GM12878 (cell line): Measurements from ENCODE around the gene HAUS1. TPM values are rescaled to one million over a fixed set of nuclear protein-coding genes. Genes with fewer than 3 reads are reported as not detected.

Experiments
- BHLHE40 ChIP-seq, 2 experiments: fragments of 450-650 bp in 1 of 2; IDR thresholded peaks; 2 replicates each; pipeline ENCODE4 v1.6.1; 2011 to 2017; ENCODE audit warnings: low read depth in 2 of 2, borderline replicate concordance in 1 of 2, improper control_type of control experiment in 1 of 2, low read length in 1 of 2, mild to moderate bottlenecking in 1 of 2
- E2F4 ChIP-seq: IDR thresholded peaks from 2 replicates; pipeline ENCODE4 v1.6.1; 2012; ENCODE audit warnings: low read depth, low read length, improper control_type of control experiment
- EGR1 ChIP-seq, 2 experiments: IDR thresholded peaks; 1 replicate in 1 of 2; 2 replicates in 1 of 2; pipeline ENCODE4 v1.6.1; 2011 to 2012; ENCODE audit warnings: low read depth in 2 of 2, low read length in 2 of 2, borderline replicate concordance in 1 of 2, mild to moderate bottlenecking in 1 of 2, moderate library complexity in 1 of 2
- FOXK2 ChIP-seq: fragments of 450-650 bp; IDR thresholded peaks from 2 replicates; pipeline ENCODE4 v1.6.1; 2017; ENCODE audit warnings: mild to moderate bottlenecking, moderate library complexity
- GATAD2B ChIP-seq: fragments of 450-650 bp; conservative IDR thresholded peaks from 2 replicates; pipeline ENCODE4 v1.6.1; 2017; ENCODE audit warnings: low read depth, mild to moderate bottlenecking, moderate library complexity
- HDAC2 ChIP-seq: fragments of 200-600 bp; sonication (generic); IDR thresholded peaks from 2 replicates; pipeline ENCODE4 v1.6.1; 2017
- HSF1 ChIP-seq: fragments of 150-350 bp; IDR thresholded peaks from 2 replicates; pipeline ENCODE4 v1.6.1; 2014; ENCODE audit warnings: mild to moderate bottlenecking, low read depth, low read length
- IKZF2 ChIP-seq, 2 experiments: fragments of 450-650 bp; IDR thresholded peaks; 2 replicates each; pipeline ENCODE4 v1.6.1; 2017; ENCODE audit warnings: mild to moderate bottlenecking in 2 of 2, moderate library complexity in 2 of 2
- KLF5 ChIP-seq: fragments of 450-650 bp; IDR thresholded peaks from 2 replicates; pipeline ENCODE4 v1.6.1; 2014; ENCODE audit warnings: mild to moderate bottlenecking; ENCODE audit not compliant: partially characterized antibody
- MXI1 ChIP-seq: fragments of 150-350 bp; IDR thresholded peaks from 2 replicates; pipeline ENCODE4 v1.6.1; 2011; ENCODE audit warnings: low read depth, mild to moderate bottlenecking, inconsistent platforms, low read length, improper control_type of control experiment
- NFYA ChIP-seq: IDR thresholded peaks from 2 replicates; pipeline ENCODE4 v1.6.1; 2011; ENCODE audit warnings: low read depth, mild to moderate bottlenecking, low read length, improper control_type of control experiment, borderline replicate concordance
- NKRF ChIP-seq: fragments of 450-650 bp; conservative IDR thresholded peaks from 2 replicates; pipeline ENCODE4 v1.6.1; 2017; ENCODE audit warnings: mild to moderate bottlenecking, moderate library complexity
- NR2F1 ChIP-seq: fragments of 450-650 bp; conservative IDR thresholded peaks from 2 replicates; pipeline ENCODE4 v1.6.1; 2017; ENCODE audit warnings: mild to moderate bottlenecking
- PML ChIP-seq: IDR thresholded peaks from 2 replicates; pipeline ENCODE4 v1.6.1; 2012; ENCODE audit warnings: low read length, inconsistent platforms
- POLR2AphosphoS5 ChIP-seq: IDR thresholded peaks from 2 replicates; pipeline ENCODE4 v1.6.1; 2011; ENCODE audit warnings: mild to moderate bottlenecking, low read length, inconsistent platforms
- RELA ChIP-seq: fragments of 450-650 bp; IDR thresholded peaks from 2 replicates; pipeline ENCODE4 v1.8.0; 2014; ENCODE audit warnings: borderline replicate concordance; ENCODE audit not compliant: partially characterized antibody
- RUNX3 ChIP-seq: IDR thresholded peaks from 2 replicates; pipeline ENCODE4 v1.6.1; 2012; ENCODE audit warnings: low read length, inconsistent platforms
- SIN3A ChIP-seq: IDR thresholded peaks from 2 replicates; pipeline ENCODE4 v1.6.1; 2012; ENCODE audit warnings: low read depth, low read length, improper control_type of control experiment
- SREBF1 ChIP-seq: IDR thresholded peaks from 2 replicates; pipeline ENCODE4 v1.6.1; 2012; ENCODE audit warnings: mild to moderate bottlenecking, low read length
- STAT1 ChIP-seq: fragments of 450-650 bp; conservative IDR thresholded peaks from 2 replicates; pipeline ENCODE4 v1.6.1; 2014; ENCODE audit warnings: antibody characterized with exemption, mild to moderate bottlenecking
- TAF1 ChIP-seq: IDR thresholded peaks from 2 replicates; pipeline ENCODE4 v1.6.1; 2011; ENCODE audit warnings: mild to moderate bottlenecking, low read depth, low read length, borderline replicate concordance
- polyA plus RNA-seq, 11 experiments: library from polyadenylated mRNA; depleted of rRNA in 4 of 11; unstranded in 6 of 11; stranded (reverse) in 5 of 11; fragments of >200 nt; fragmentation: Nextera tagmentation in 4 of 11; fragmentation: Illumina TruSeq in 1 of 11; extraction: Ambion mirVana in 4 of 11; extraction: Trizol in 1 of 11; gene quantifications; 1 replicate in 1 of 11; 2 replicates in 10 of 11; pipeline versions ENCODE4 v1.2.1 to v1.2.3, GENCODE V29; 2011 to 2016; ENCODE audit warnings: inconsistent platforms in 2 of 11, missing spikeins in 2 of 11, low read depth in 1 of 11
- total RNA-seq, 4 experiments: library from RNA; depleted of rRNA in 3 of 4; stranded (reverse); fragments of >200 nt in 3 of 4; fragmentation: Illumina TruSeq in 1 of 4; extraction: Trizol in 1 of 4; gene quantifications; 2 replicates each; pipeline versions ENCODE4 v1.2.1 to v1.2.3, GENCODE V29; 2013 to 2021
- TF ChIP-seq, protein P1 (sequence below): fragments of 450-650 bp; formaldehyde crosslinking; IDR thresholded peaks from 2 replicates; pipeline ENCODE4 v1.5.0; 2022; ENCODE audit warnings: mild to moderate bottlenecking, missing genetic modification characterization

Gene HAUS1
- total and polyA plus RNA-seq, 10 of the 15 experiments (the other 5 are each of a cell fraction or from before 2014, with no cell fraction given), result 41.2 to 182 (median 91.9) TPM

DNA sequence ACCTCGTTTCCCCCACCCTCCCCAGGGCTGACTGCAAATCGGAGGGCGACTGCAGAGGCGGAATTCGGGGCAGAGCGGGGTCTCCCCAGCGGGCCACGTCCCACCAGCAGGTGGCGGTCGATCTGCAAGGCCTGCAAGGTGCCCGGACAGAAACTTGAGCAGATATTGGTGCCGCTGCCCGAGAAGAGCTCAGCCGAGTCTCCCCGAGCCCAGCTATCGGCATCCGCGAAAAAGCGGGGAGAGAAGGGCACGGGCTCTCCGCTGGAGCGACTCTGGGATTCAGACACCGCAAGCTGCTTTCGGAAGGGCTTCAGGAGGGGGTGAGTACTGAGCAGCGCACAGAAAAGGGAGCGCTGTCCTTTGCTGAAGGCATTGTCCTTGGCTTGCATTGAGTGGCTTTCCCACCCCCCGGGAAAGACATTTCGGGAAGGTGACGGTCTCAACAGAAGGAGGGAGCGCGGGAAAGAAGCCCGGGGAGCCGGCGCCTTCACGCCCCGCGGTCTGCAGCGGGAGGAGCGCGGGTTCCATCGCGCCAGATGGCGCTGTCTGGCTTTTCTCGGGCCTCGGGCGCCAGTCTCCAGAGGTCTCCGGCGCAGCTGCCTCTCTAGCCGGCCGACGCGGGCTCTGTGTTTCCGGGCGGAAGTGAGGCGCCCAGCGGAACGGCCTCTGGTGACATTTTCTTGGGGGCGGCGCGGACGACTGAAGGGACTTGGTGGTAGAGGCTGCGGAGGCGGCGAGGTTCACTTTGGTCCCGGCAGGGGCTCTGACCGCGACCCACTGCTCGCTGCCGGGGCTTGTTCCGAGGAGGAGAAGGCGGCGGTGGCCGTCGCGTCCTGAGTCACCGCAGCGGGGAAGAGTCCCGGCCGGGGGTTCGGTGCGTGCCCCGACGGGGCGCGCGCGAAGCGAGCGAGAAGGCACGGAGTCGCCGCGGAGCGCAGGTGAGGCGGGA, 69.5 kb downstream of the HAUS1 start (continued):
- TF ChIP-seq SREBF1 (0 out of 2 replicates have a peak, but pooled peaks have one; percentile 21), MXI1 (peak; percentile 66; the same call in 1 of the 2 replicates), SIN3A (peak; percentile 73; the same call in 1 of the 2 replicates), BHLHE40 (IDR thresholded peaks at IDR 0.05; ENCODE audit: borderline replicate concordance in 1 of 2, low read depth in 2 of 2, low read length in 1 of 2) (peak; percentile 64 to 70; a peak in 3 of 4 replicates), NFYA (no peak), KLF5 (no peak), TAF1 (peak; percentile 95), RUNX3 (peak; percentile 31), IKZF2 (IDR thresholded peaks at IDR 0.05) (peak; percentile 67 to 75), GATAD2B (no peak; the same call in none of the 2 replicates), NR2F1 (peak; percentile 74), HDAC2 (no peak), POLR2AphosphoS5 (peak; percentile 92), PML (peak; percentile 60; the same call in 1 of the 2 replicates), RELA (no peak), EGR1 (IDR thresholded peaks at IDR 0.05; ENCODE audit: borderline replicate concordance in 1 of 2, low read depth in 2 of 2, low read length in 2 of 2) (peak in 1 of 2 experiments; percentile 83; a peak in 2 of 3 replicates), NKRF (peak; percentile 62), E2F4 (no peak), FOXK2 (no peak), STAT1 (0 out of 2 replicates have a peak, but pooled peaks have one; percentile 12), HSF1 (0 out of 2 replicates have a peak, but pooled peaks have one; percentile 56)
- TF ChIP-seq, protein P1, sequence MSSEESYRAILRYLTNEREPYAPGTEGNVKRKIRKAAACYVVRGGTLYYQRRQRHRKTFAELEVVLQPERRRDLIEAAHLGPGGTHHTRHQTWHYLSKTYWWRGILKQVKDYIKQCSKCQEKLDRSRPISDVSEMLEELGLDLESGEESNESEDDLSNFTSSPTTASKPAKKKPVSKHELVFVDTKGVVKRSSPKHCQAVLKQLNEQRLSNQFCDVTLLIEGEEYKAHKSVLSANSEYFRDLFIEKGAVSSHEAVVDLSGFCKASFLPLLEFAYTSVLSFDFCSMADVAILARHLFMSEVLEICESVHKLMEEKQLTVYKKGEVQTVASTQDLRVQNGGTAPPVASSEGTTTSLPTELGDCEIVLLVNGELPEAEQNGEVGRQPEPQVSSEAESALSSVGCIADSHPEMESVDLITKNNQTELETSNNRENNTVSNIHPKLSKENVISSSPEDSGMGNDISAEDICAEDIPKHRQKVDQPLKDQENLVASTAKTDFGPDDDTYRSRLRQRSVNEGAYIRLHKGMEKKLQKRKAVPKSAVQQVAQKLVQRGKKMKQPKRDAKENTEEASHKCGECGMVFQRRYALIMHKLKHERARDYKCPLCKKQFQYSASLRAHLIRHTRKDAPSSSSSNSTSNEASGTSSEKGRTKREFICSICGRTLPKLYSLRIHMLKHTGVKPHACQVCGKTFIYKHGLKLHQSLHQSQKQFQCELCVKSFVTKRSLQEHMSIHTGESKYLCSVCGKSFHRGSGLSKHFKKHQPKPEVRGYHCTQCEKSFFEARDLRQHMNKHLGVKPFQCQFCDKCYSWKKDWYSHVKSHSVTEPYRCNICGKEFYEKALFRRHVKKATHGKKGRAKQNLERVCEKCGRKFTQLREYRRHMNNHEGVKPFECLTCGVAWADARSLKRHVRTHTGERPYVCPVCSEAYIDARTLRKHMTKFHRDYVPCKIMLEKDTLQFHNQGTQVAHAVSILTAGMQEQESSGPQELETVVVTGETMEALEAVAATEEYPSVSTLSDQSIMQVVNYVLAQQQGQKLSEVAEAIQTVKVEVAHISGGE (CRISPR knock-in tag), result no peak
